Mucosa of descending colon (tissue), 3 donors: ENCODE results near the gene TADA2B. TPM values are rescaled to one million over a fixed set of nuclear protein-coding genes. Genes with fewer than 3 reads are reported as not detected.

Source experiments
- ATAC-seq: fragments of 200-7000 bp; cut with Tn5 transposase; one replicate; pipeline ENCODE4 v1.9.1; 2020; ENCODE audit warnings: mild to moderate bottlenecking, moderate library complexity
- DNase-seq, 3 donors: peaks; one replicate each; pipeline ENCODE4 v3.0.0-alpha.2; 2020
- H3K36me3 ChIP-seq: fragments of 200-600 bp; one replicate; pipeline ENCODE4 v1.8.0; 2021; ENCODE audit warnings: low read depth, mild to moderate bottlenecking
- H3K4me1 ChIP-seq: fragments of 200-600 bp; one replicate; pipeline ENCODE4 v1.8.0; 2021; ENCODE audit warnings: low read depth, mild to moderate bottlenecking
- H3K4me3 ChIP-seq: fragments of 200-600 bp; one replicate; pipeline ENCODE4 v1.8.0; 2021; ENCODE audit warnings: mild to moderate bottlenecking
- H3K9me3 ChIP-seq: fragments of 200-600 bp; one replicate; pipeline ENCODE4 v1.8.0; 2021; ENCODE audit warnings: mild to moderate bottlenecking
- intact Hi-C, 2 donors: fragments of 100-400 bp; cut with DNase I in 1 of 2; cut with micrococcal nuclease in 1 of 2; formaldehyde crosslinking; loops; one replicate each; pipeline versions ENCODE4 v1.11.0 to v1.11.1; 2022; cut with DNase I, micrococcal nuclease
- total RNA-seq, 3 donors: library from RNA; stranded (reverse); fragmentation: NEBNext Ultra II Directional in 2 of 3; extraction: Animal tissue kit (Norgen Biotek cat#: 25700) in 2 of 3; gene quantifications; one replicate each; pipeline versions ENCODE4 v1.2.1 to v1.2.4, GENCODE V29; 2021 to 2023
- TF ChIP-seq, protein P1 (sequence below): fragments of 200-600 bp; IDR thresholded peaks from one replicate; pipeline ENCODE4 v1.8.0; 2022; ENCODE audit warnings: antibody characterized with exemption, mild to moderate bottlenecking
- donor health status: DM: no; HTN: no; CAD: no; lungs with moderate emphysema.
- donor health status: DM: no; HTN: no; CAD: no.
- donor health status: DM: no; HTN: yes; CAD: no.

Gene TADA2B
- total RNA-seq, 3 donors from 2014 or later: 22.2 to 32.7 (median 27.6) TPM

DNA sequence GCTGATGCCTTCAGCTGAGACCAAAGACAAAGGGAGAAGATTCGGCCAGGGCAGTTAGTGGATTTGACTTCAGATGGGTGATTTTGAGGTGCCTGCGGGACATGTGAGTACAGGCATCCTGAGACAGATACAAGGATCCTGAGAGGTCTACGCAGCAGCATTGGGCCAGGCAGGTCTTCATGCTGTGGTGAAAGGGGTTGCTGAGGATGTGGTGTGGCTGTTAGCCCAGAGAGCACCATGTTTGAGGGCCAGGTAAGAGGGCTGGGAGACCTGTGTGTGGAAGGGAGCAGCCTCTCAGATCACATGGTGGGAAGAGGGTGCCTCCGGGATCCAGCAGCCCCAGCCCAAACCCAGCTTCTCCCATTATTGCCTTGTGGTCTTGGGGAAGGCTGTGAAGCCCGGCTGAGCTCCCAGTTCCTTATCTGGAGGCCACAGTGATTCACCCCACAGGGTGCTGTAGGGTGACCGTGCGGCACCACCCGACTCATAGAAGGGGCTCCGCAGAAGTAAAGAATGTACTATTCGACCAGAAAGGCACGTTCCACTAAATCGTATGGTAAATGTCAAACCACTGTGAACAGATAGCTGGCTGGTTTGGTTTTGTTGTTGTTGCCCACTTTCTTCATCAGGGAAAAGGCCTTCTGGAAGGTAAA lies 27.7 kb upstream of the TADA2B start:
- TF ChIP-seq, protein P1, sequence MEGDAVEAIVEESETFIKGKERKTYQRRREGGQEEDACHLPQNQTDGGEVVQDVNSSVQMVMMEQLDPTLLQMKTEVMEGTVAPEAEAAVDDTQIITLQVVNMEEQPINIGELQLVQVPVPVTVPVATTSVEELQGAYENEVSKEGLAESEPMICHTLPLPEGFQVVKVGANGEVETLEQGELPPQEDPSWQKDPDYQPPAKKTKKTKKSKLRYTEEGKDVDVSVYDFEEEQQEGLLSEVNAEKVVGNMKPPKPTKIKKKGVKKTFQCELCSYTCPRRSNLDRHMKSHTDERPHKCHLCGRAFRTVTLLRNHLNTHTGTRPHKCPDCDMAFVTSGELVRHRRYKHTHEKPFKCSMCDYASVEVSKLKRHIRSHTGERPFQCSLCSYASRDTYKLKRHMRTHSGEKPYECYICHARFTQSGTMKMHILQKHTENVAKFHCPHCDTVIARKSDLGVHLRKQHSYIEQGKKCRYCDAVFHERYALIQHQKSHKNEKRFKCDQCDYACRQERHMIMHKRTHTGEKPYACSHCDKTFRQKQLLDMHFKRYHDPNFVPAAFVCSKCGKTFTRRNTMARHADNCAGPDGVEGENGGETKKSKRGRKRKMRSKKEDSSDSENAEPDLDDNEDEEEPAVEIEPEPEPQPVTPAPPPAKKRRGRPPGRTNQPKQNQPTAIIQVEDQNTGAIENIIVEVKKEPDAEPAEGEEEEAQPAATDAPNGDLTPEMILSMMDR: no peak
- intact Hi-C loops: no loop called here
- ATAC-seq (no peak), DNase-seq (no peak)
- H3K36me3 ChIP-seq: peaks cover 3% of the 10 kb centered on the region
- H3K9me3 ChIP-seq: no peaks in the 10 kb centered on the region
- H3K4me3 ChIP-seq: no peak overlapping the region
- no peaks in the 10 kb centered on the region for H3K4me1 ChIP-seq

DNA sequence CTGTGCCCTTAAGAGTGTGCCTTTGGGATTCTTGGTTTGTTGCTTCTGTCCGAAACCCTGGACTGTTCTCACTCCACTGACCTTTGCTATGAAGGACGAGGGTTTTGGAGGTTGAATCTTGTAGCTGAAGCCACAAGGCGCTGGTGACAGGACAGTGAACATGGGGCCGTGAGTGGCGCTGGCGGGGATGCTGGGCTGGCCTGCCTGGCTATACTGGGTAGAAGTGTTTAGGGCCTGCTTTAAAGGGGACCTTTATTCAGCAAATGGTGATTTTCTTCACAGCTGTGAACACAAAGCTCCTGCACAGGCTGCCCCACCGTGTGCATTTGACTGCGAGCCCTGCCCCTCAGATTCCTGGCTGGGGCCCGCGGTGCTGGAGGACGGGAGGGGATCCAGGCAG lies 27.1 kb upstream of the TADA2B start:
- Histone ChIP-seq H3K36me3 (peaks cover 3% of the 10 kb centered on the region), H3K9me3 (no peaks in the 10 kb centered on the region), H3K4me3 (no peak overlapping the region), H3K4me1 (no peaks in the 10 kb centered on the region)
- intact Hi-C loops: no loop called here
- ATAC-seq (no peak), DNase-seq (no peak)
- TF ChIP-seq, protein P1: no peak

DNA sequence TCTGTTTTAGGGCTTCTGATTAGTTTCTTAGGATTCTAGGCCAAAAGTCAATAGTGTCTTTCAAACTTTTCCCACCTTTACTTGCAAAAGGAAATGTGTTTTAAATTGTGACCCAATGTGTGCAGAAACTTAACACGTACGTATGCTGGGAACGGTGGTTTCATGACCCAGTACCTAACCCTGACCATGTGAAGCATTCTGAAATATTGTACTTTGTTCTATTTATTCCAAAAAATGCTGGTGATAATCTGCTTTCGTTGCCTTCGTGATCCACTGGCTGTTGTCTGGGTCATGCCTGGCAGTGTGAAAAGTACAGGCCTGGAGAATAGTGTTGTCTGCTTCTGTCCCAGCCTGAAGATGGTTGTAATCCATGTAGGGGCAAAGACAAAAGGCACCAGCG lies 26.7 kb upstream of the TADA2B start:
- Histone ChIP-seq H3K9me3 (no peaks in the 10 kb centered on the region), H3K4me1 (no peaks in the 10 kb centered on the region), H3K36me3 (peaks cover 3% of the 10 kb centered on the region), H3K4me3 (no peak overlapping the region)
- DNase-seq: no peak
- ATAC-seq: no peak
- TF ChIP-seq, protein P1: no peak
- intact Hi-C loops: no loop called here

DNA sequence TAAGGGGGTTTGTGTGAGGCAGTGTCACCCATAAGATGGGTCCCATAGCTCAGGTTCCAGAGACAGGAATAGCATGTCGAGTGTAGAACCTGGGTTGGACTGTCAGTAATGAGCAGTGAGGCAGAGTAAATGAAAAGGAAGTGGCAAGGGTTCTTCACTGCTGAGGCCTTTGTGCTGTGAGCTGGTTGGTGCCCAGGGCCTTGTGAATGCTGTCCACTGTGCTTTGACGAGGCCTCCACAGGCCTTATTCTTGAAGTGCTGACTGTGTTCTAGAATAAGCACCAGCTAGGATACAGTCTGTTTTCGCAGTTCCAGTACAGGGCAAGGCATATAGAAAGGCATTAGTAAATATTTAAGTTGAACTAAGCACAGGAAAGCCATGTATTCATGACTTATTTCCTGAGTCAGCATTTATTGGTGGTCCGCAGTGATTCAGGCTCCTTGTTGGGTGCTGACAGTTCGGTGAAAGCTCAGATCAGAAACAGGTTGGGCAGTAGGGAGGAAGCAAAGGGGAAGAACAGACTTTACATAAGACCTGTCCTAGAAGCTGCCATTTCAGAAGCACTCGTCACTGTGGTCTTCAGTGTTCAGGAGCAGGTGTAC lies 25.6 kb upstream of the TADA2B start:
- peaks cover 3% of the 10 kb centered on the region for H3K36me3 ChIP-seq
- H3K4me1 ChIP-seq: no peaks in the 10 kb centered on the region
- intact Hi-C loops: no loop called here
- no peak for DNase-seq
- TF ChIP-seq, protein P1: no peak
- no peak overlapping the region for H3K4me3 ChIP-seq
- no peak for ATAC-seq
- H3K9me3 ChIP-seq: no peaks in the 10 kb centered on the region

DNA sequence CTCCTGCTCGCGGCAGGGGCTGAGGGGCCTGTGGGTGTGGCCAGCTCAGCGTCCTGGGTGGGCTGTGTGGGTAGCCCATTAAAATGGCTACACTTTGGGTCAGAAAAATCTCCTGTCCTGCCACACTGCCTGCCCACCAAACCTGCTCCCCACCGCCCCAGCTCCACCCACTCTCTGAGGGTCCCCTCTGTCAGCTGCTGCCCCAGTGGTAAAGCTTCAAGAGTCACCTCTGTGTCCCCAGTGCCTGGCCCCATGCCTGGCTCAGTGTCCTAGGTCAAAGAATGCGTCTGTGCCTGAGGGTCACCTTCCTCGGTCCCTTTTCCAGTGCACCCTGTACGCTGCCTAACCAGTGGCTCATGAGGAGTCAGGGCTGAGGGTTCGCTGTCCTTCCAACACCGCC lies 24.9 kb upstream of the TADA2B start:
- Histone ChIP-seq H3K4me1 (no peaks in the 10 kb centered on the region), H3K36me3 (peaks cover 3% of the 10 kb centered on the region), H3K9me3 (no peaks in the 10 kb centered on the region), H3K4me3 (no peak overlapping the region)
- ATAC-seq (no peak), DNase-seq (no peak)
- intact Hi-C loops: no loop called here
- TF ChIP-seq, protein P1: no peak
